ENCODE measurements around the gene SDHAF3. TPM values are rescaled to one million over a fixed set of nuclear protein-coding genes. Genes with fewer than 3 reads are reported as not detected.
A peak's percentile ranks its signal among the peaks of the same experiment; 100 is the strongest.

The SDHAF3 gene
- total and polyA plus RNA-seq, 2 of the 8 experiments (the other 6 are each of a cell fraction or from before 2014, with no cell fraction given), result 12.0 to 31.3 TPM

- Histone ChIP-seq H3K18ac (ENCODE audit: extremely low read depth, low read length) (no peak overlapping the region), H4K5ac (ENCODE audit: insufficient read length, low read depth, low read length) (no peak overlapping the region), H3K23me2 (ENCODE audit: low read depth, low read length) (no peaks in the 10 kb centered on the region), H2BK120ac (replicated peaks; ENCODE audit: low read depth, low read length) (no peak overlapping the region), H2BK15ac (ENCODE audit: low read length) (no peak overlapping the region), H3K79me2 (ENCODE audit: control insufficient read depth in 1 of 2, insufficient read depth in 2 of 2, low read length in 2 of 2) (peaks cover 0 to 92% of the 10 kb centered on the region in 2 experiments; a peak in 3 of 4 replicates), H3K36me3 (ENCODE audit: control insufficient read depth in 2 of 4, insufficient read depth in 4 of 4, low read length in 3 of 4) (no peaks in the 10 kb centered on the region), H3K79me1 (ENCODE audit: low read depth, low read length) (peaks cover 4% of the 10 kb centered on the region), H2AK5ac (ENCODE audit: low read depth, low read length) (no peak overlapping the region), H2AFZ (ENCODE audit: low read length) (no peak overlapping the region), H3K4me2 (ENCODE audit: insufficient read depth in 1 of 2, low read depth in 2 of 2, low read length in 2 of 2) (no peak overlapping the region), H2BK5ac (ENCODE audit: low read depth, low read length) (no peak overlapping the region), H3K4me1 (replicated peaks in 1 of 4; ENCODE audit: control insufficient read depth in 3 of 4, insufficient read depth in 4 of 4, low read length in 3 of 4) (peaks cover 0 to 13% (median 4%) of the 10 kb centered on the region in 4 experiments; a peak in 3 of 7 replicates), H3K27ac (ENCODE audit: low read depth, low read length) (no peak overlapping the region), H3K14ac (ENCODE audit: insufficient read length) (no peak overlapping the region), H2BK12ac (ENCODE audit: low read depth, low read length) (no peak overlapping the region), H3K9me3 (ENCODE audit: insufficient read depth in 2 of 2, low read depth in 1 of 2, low read length in 1 of 2) (no peaks in the 10 kb centered on the region), H3K23ac (ENCODE audit: insufficient read length) (no peak overlapping the region), H2BK20ac (ENCODE audit: low read length) (no peak overlapping the region), H3K9ac (replicated peaks in 1 of 4; ENCODE audit: extremely low read depth in 1 of 4, low read depth in 3 of 4, low read length in 3 of 4) (no peak overlapping the region), H3K4me3 (ENCODE audit: extremely low read depth in 1 of 4, insufficient read depth in 2 of 4, low read depth in 3 of 4, low read length in 4 of 4) (no peak overlapping the region), H4K20me1 (replicated peaks in 1 of 2; ENCODE audit: control insufficient read depth in 1 of 2, insufficient read depth in 2 of 2, low read length in 2 of 2) (peaks cover 0 to 3% of the 10 kb centered on the region in 2 experiments), H4K91ac (replicated peaks; ENCODE audit: insufficient read length, low read length) (no peak overlapping the region), H3K56ac (replicated peaks; ENCODE audit: insufficient read length, low read depth, low read length) (no peak overlapping the region), H4K8ac (ENCODE audit: extremely low read depth, insufficient read depth, low read length) (peak overlapping the region; percentile 23; the same call in 1 of the 2 replicates), H3K4ac (replicated peaks; ENCODE audit: insufficient read length, low read depth, low read length) (no peak overlapping the region), H3K27me3 (replicated peaks in 1 of 4; ENCODE audit: control insufficient read depth in 3 of 4, extremely low read depth in 1 of 4, insufficient read depth in 3 of 4, low read length in 3 of 4) (no peaks in the 10 kb centered on the region)
- CTCF ChIA-PET (ENCODE audit: partially characterized antibody), result interaction anchor here (1.7 to 1.8 kb wide), 2 partner anchors 26 to 49 kb away, joined by 4 to 5 read pairs; no protein-coding TSS in a partner anchor
- 80% methylated on average over 6 of the region's 6 CpGs; no CpG with 5 or more reads in 1 of the 2 experiments for WGBS, 2 experiments (ENCODE audit: extremely low coverage in 1 of 2, insufficient coverage in 1 of 2, insufficient read length in 1 of 2, insufficient replicate concordance in 2 of 2, low coverage in 1 of 2, low lambda C conversion rate in 2 of 2, missing lambda C conversion rate in 1 of 2)
- peak; percentile 57 for FAIRE-seq
- DNase-seq (ENCODE audit: low read depth in 1 of 2, low spot score in 2 of 2), result no peak
- POLR2A ChIA-PET (ENCODE audit: partially characterized antibody), result interaction anchor here (0.7 to 1.7 kb wide), 2 partner anchors 13 to 172 kb away, joined by 3 to 8 read pairs; partner anchors contain the start of gene SDHAF3
- no peak for TF ChIP-seq KDM5A (IDR thresholded peaks at IDR 0.05; ENCODE audit: low read length)
Measured at GRCh38 chr7:97130417-97131139, 13.1 kb downstream of the SDHAF3 start.

Data from H1 (cell line).